GM12878 (cell line): ENCODE measurements around the gene SLC4A1. TPM values are rescaled to one million over a fixed set of nuclear protein-coding genes. Genes with fewer than 3 reads are reported as not detected.

Source experiments
- ATAC-seq: fragments of 200-7000 bp; cut with Tn5 transposase; 3 replicates; pipeline ENCODE4 v1.9.1; 2020; ENCODE audit warnings: mild to moderate bottlenecking, moderate library complexity
- BruUV-seq: library from RNA; stranded (reverse); fragments of 400-500 nt; replicated peaks from 2 replicates; lab custom pipeline; 2021; lab: Mats Ljungman, UMichigan
- CTCF ChIA-PET: fragments of 300-600 bp; sonication (Branson Sonifier 250); formaldehyde crosslinking; extraction: SDS; loops from one replicate; lab custom pipeline; 2021; ENCODE audit warnings: inconsistent platforms; lab: Yijun Ruan, JAX
- POLR2A ChIA-PET: fragments of 350-600 bp; formaldehyde crosslinking; extraction: SDS; loops from one replicate; lab custom pipeline; 2021; ENCODE audit warnings: inconsistent platforms; lab: Charles Lee
- RAD21 ChIA-PET: fragments of 300-600 bp; sonication (Branson Sonifier 250); formaldehyde crosslinking; loops from one replicate; lab custom pipeline; 2023; ENCODE audit warnings: antibody characterized with exemption; ENCODE audit not compliant: unreplicated experiment; lab: Charles Lee
- SMC1A ChIA-PET: fragments of 300-600 bp; sonication (Branson Sonifier 250); formaldehyde crosslinking; loops from one replicate; lab custom pipeline; 2023; ENCODE audit not compliant: unreplicated experiment, uncharacterized antibody; lab: Charles Lee
- DNase-seq: peaks from one replicate; pipeline ENCODE4 v3.0.0-alpha.2; 2011; ENCODE audit warnings: low read depth, low spot score
- FAIRE-seq: peaks from 3 replicates; lab custom pipeline; 2011; peaks lifted over from hg19 to GRCh38; lab: Jason Lieb, UNC
- H2AFZ ChIP-seq: 2 replicates; pipeline ENCODE4 v1.6.0; 2011; ENCODE audit warnings: low read depth, low read length, control low read depth; ENCODE audit not compliant: control insufficient read depth
- H3K27ac ChIP-seq: 2 replicates; pipeline ENCODE4 v1.5.1; 2011; ENCODE audit warnings: control low read depth; ENCODE audit not compliant: control insufficient read depth, insufficient read depth
- H3K27me3 ChIP-seq, 2 experiments: replicated peaks in 1 of 2; 2 replicates each; pipeline versions ENCODE4 v1.6.0 to v1.6.1; 2011; ENCODE audit warnings: low read length in 1 of 2; ENCODE audit not compliant: control insufficient read depth in 2 of 2, insufficient read depth in 2 of 2
- H3K36me3 ChIP-seq, 2 experiments: 2 replicates each; pipeline ENCODE4 v1.5.1; 2011; ENCODE audit warnings: low read length in 1 of 2; ENCODE audit not compliant: control insufficient read depth in 2 of 2, insufficient read depth in 2 of 2
- H3K4me1 ChIP-seq: 2 replicates; pipeline ENCODE4 v1.6.1; 2011; ENCODE audit warnings: mild to moderate bottlenecking, low read length, moderate library complexity, mixed read lengths; ENCODE audit not compliant: control insufficient read depth, insufficient read depth
- H3K4me2 ChIP-seq: 2 replicates; pipeline ENCODE4 v1.6.0; 2011; ENCODE audit warnings: control low read depth; ENCODE audit not compliant: control insufficient read depth, insufficient read depth
- H3K4me3 ChIP-seq: fragments of 200-600 bp; sonication (generic); 2 replicates; pipeline ENCODE4 v1.5.1; 2016
- H3K79me2 ChIP-seq: 2 replicates; pipeline ENCODE4 v1.6.0; 2011; ENCODE audit warnings: low read length; ENCODE audit not compliant: control insufficient read depth, insufficient read depth
- H3K9ac ChIP-seq: 2 replicates; pipeline ENCODE4 v1.8.0; 2011; ENCODE audit warnings: low read length, control low read depth, mixed read lengths; ENCODE audit not compliant: control insufficient read depth, insufficient read depth
- H3K9me3 ChIP-seq: replicated peaks from 3 replicates; pipeline ENCODE4 v1.5.1; 2011; ENCODE audit warnings: mild to moderate bottlenecking, low read length; ENCODE audit not compliant: control insufficient read depth, insufficient read depth
- H4K20me1 ChIP-seq: 2 replicates; pipeline ENCODE4 v1.6.0; 2011; ENCODE audit not compliant: control insufficient read depth, insufficient read depth
- CHD4 ChIP-seq: fragments of 200-600 bp; sonication (generic); IDR thresholded peaks from 2 replicates; pipeline ENCODE4 v1.6.1; 2016; ENCODE audit warnings: mild to moderate bottlenecking
- CREB1 ChIP-seq: IDR thresholded peaks from 2 replicates; pipeline ENCODE4 v1.6.1; 2012; ENCODE audit warnings: low read depth, mild to moderate bottlenecking, inconsistent platforms
- EP300 ChIP-seq, 2 experiments: fragments of 150-350 bp in 1 of 2; IDR thresholded peaks; 2 replicates each; pipeline ENCODE4 v1.6.1; 2011 to 2012; ENCODE audit warnings: low read depth in 2 of 2, low read length in 2 of 2, borderline replicate concordance in 1 of 2, improper control_type of control experiment in 1 of 2, inconsistent platforms in 1 of 2; ENCODE audit not compliant: control insufficient read depth in 1 of 2
- NR2F1 ChIP-seq: fragments of 450-650 bp; conservative IDR thresholded peaks from 2 replicates; pipeline ENCODE4 v1.6.1; 2017; ENCODE audit warnings: mild to moderate bottlenecking
- NRF1 ChIP-seq: conservative IDR thresholded peaks from 2 replicates; pipeline ENCODE4 v1.6.1; 2011; ENCODE audit warnings: mild to moderate bottlenecking, low read depth, low read length, improper control_type of control experiment
- WGBS: methylation state at CpG from one replicate; pipeline ENCODE4 v1.1.6; 2016; ENCODE audit warnings: low lambda C conversion rate; ENCODE audit not compliant: insufficient replicate concordance, insufficient coverage; ENCODE audit errors: missing lambda C conversion rate; 5-methylcytosine and 5-hydroxymethylcytosine counted together
- in situ Hi-C: fragments of 300-500 bp; cut with MboI; formaldehyde crosslinking; loops from 9 replicates; pipeline ENCODE4 v1.14.3; 2018; ENCODE audit warnings: mixed read lengths
- intact Hi-C: fragments of 100-400 bp; cut with micrococcal nuclease; formaldehyde crosslinking; loops from one replicate; pipeline ENCODE4 v1.14.2; 2022; ENCODE audit not compliant: unreplicated experiment
- polyA plus RNA-seq, 11 experiments: library from polyadenylated mRNA; depleted of rRNA in 4 of 11; unstranded in 6 of 11; stranded (reverse) in 5 of 11; fragments of >200 nt; fragmentation: Nextera tagmentation in 4 of 11; fragmentation: Illumina TruSeq in 1 of 11; extraction: Ambion mirVana in 4 of 11; extraction: Trizol in 1 of 11; gene quantifications; 1 replicate in 1 of 11; 2 replicates in 10 of 11; pipeline versions ENCODE4 v1.2.1 to v1.2.3, GENCODE V29; 2011 to 2016; ENCODE audit warnings: inconsistent platforms in 2 of 11, missing spikeins in 2 of 11, low read depth in 1 of 11
- total RNA-seq, 4 experiments: library from RNA; depleted of rRNA in 3 of 4; stranded (reverse); fragments of >200 nt in 3 of 4; fragmentation: Illumina TruSeq in 1 of 4; extraction: Trizol in 1 of 4; gene quantifications; 2 replicates each; pipeline versions ENCODE4 v1.2.1 to v1.2.3, GENCODE V29; 2013 to 2021
- TF ChIP-seq, protein P1 (sequence below): IDR thresholded peaks from 2 replicates; pipeline ENCODE4 v1.6.1; 2011; ENCODE audit warnings: borderline replicate concordance, low read depth, mild to moderate bottlenecking, moderate library complexity, low read length; ENCODE audit not compliant: insufficient read depth, poor library complexity, severe bottlenecking
- TF ChIP-seq, protein P2 (sequence below): IDR thresholded peaks from 2 replicates; pipeline ENCODE4 v1.6.1; 2011; ENCODE audit warnings: borderline replicate concordance, low read depth, mild to moderate bottlenecking, moderate library complexity, mixed read lengths, low read length; ENCODE audit not compliant: insufficient read depth; ENCODE audit errors: extremely low read length
- TF ChIP-seq, protein P3 (sequence below): fragments of 450-650 bp; IDR thresholded peaks from 2 replicates; pipeline ENCODE4 v1.6.1; 2016; ENCODE audit warnings: mild to moderate bottlenecking, moderate library complexity, borderline replicate concordance

The SLC4A1 gene
- total and polyA plus RNA-seq, 10 of the 15 experiments (the other 5 are each of a cell fraction or from before 2014, with no cell fraction given): 0.03 TPM; not detected in 9

DNA sequence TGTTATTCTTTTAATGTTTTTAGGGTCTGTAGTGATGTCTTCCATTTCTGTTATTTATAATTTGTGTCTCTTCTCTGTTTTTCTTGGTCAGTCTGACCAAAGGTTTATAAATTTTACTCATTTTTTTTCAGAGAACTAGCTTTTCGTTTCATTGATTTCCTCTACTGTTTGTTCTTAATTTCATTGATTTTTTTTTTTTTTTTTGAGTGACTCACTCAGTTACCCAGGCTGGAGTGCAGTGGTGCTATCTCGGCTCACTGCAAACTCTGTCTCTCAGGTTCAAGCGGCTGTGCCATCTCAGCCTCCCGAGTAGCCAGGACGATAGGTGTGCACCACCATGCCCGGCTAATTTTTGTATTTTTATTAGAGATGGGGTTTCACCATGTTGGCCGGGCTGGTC is 35.9 kb downstream of the SLC4A1 start:
- ChIA-PET RAD21 (no interaction called here), POLR2A (interaction anchor here (0.7 kb wide), 1 partner anchor 41 kb away, joined by 3 read pairs; no protein-coding TSS in a partner anchor)
- no peak overlapping the region for H3K4me2 ChIP-seq

More for the DNA sequence above, 35.9 kb downstream of the SLC4A1 start:
- no TSS peak for BruUV-seq
- in situ Hi-C loops (no loop called here), intact Hi-C loops (no loop called here)
- FAIRE-seq: no peak
- no peak overlapping the region for H2AFZ ChIP-seq
- WGBS: 59% methylated on average over 7 of the region's 7 CpGs
- no peak for DNase-seq
- no peaks in the 10 kb centered on the region for H3K79me2 ChIP-seq
- SMC1A ChIA-PET: no interaction called here
- H3K27me3 ChIP-seq: no peaks in the 10 kb centered on the region
- ATAC-seq: no peak
- no peaks in the 10 kb centered on the region for H3K9me3 ChIP-seq
- TF ChIP-seq CHD4 (no peak), NR2F1 (no peak), NRF1 (no peak), EP300 (IDR thresholded peaks at IDR 0.05; ENCODE audit: borderline replicate concordance in 1 of 2, control insufficient read depth in 1 of 2, low read depth in 2 of 2, low read length in 2 of 2) (no peak), CREB1 (no peak)
- TF ChIP-seq, protein P1, sequence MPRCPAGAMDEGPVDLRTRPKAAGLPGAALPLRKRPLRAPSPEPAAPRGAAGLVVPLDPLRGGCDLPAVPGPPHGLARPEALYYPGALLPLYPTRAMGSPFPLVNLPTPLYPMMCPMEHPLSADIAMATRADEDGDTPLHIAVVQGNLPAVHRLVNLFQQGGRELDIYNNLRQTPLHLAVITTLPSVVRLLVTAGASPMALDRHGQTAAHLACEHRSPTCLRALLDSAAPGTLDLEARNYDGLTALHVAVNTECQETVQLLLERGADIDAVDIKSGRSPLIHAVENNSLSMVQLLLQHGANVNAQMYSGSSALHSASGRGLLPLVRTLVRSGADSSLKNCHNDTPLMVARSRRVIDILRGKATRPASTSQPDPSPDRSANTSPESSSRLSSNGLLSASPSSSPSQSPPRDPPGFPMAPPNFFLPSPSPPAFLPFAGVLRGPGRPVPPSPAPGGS: no peak
- TF ChIP-seq, protein P2, sequence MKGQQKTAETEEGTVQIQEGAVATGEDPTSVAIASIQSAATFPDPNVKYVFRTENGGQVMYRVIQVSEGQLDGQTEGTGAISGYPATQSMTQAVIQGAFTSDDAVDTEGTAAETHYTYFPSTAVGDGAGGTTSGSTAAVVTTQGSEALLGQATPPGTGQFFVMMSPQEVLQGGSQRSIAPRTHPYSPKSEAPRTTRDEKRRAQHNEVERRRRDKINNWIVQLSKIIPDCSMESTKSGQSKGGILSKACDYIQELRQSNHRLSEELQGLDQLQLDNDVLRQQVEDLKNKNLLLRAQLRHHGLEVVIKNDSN: no peak
- TF ChIP-seq, protein P3, sequence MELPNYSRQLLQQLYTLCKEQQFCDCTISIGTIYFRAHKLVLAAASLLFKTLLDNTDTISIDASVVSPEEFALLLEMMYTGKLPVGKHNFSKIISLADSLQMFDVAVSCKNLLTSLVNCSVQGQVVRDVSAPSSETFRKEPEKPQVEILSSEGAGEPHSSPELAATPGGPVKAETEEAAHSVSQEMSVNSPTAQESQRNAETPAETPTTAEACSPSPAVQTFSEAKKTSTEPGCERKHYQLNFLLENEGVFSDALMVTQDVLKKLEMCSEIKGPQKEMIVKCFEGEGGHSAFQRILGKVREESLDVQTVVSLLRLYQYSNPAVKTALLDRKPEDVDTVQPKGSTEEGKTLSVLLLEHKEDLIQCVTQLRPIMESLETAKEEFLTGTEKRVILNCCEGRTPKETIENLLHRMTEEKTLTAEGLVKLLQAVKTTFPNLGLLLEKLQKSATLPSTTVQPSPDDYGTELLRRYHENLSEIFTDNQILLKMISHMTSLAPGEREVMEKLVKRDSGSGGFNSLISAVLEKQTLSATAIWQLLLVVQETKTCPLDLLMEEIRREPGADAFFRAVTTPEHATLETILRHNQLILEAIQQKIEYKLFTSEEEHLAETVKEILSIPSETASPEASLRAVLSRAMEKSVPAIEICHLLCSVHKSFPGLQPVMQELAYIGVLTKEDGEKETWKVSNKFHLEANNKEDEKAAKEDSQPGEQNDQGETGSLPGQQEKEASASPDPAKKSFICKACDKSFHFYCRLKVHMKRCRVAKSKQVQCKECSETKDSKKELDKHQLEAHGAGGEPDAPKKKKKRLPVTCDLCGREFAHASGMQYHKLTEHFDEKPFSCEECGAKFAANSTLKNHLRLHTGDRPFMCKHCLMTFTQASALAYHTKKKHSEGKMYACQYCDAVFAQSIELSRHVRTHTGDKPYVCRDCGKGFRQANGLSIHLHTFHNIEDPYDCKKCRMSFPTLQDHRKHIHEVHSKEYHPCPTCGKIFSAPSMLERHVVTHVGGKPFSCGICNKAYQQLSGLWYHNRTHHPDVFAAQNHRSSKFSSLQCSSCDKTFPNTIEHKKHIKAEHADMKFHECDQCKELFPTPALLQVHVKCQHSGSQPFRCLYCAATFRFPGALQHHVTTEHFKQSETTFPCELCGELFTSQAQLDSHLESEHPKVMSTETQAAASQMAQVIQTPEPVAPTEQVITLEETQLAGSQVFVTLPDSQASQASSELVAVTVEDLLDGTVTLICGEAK: no peak
- no peak overlapping the region for H3K9ac ChIP-seq
- H3K27ac ChIP-seq: no peak overlapping the region
- H3K4me3 ChIP-seq: no peak overlapping the region
- CTCF ChIA-PET: interaction anchor here (0.6 kb wide), 1 partner anchor 210 kb away, joined by 3 read pairs; no protein-coding TSS in a partner anchor
- H3K4me1 ChIP-seq: peaks cover 22% of the 10 kb centered on the region
- H4K20me1 ChIP-seq: no peaks in the 10 kb centered on the region
- no peaks in the 10 kb centered on the region for H3K36me3 ChIP-seq
